ENCODE measurements around the gene TAF11L4.
"Not testable (repeated sequence)": the region's sequence is repeated elsewhere in the genome, so short reads cannot be mapped to it uniquely, and the experiment has no call there.

TAF11L4 gene

GRCh38 chr5:17528369-17528768 is 6.8 kb downstream of the TAF11L4 start, which contains the start of gene TAF11L6:
Gene TAF11L6, plus strand, starts transcription at chr5:17528669.
- not testable (repeated sequence) for DNase-seq (ENCODE audit: insufficient read length); FAIRE-seq

All from GM12892 (cell line).